Measurements from ENCODE around the gene CELF4.

The CELF4 gene

GRCh38 chr18:37571266-37571665, 5.7 kb upstream of the CELF4 start:
- Histone ChIP-seq H3K27me3 (replicated peaks; ENCODE audit: control insufficient read depth, insufficient read depth, low read length) (peaks cover 35% of the 10 kb centered on the region), H3K9me3 (ENCODE audit: control insufficient read depth, low read length) (no peaks in the 10 kb centered on the region), H3K9ac (ENCODE audit: low read length) (no peak overlapping the region), H3K4me3 (ENCODE audit: low read length) (no peak overlapping the region), H3K36me3 (ENCODE audit: control insufficient read depth, insufficient read depth, low read length, severe bottlenecking) (no peaks in the 10 kb centered on the region), H3K4me1 (ENCODE audit: control insufficient read depth, insufficient read depth, low read length) (peaks cover 3% of the 10 kb centered on the region)
- DNase-seq (ENCODE audit: low read depth), result no peak

GRCh38 chr18:37570336-37570930, 4.8 kb upstream of the CELF4 start:
- DNase-seq (ENCODE audit: low read depth), result no peak
- H3K4me1 ChIP-seq (ENCODE audit: control insufficient read depth, insufficient read depth, low read length), result peaks cover 4% of the 10 kb centered on the region
- H3K9me3 ChIP-seq (ENCODE audit: control insufficient read depth, low read length), result no peaks in the 10 kb centered on the region
- peaks cover 35% of the 10 kb centered on the region for H3K27me3 ChIP-seq (replicated peaks; ENCODE audit: control insufficient read depth, insufficient read depth, low read length)
- H3K4me3 ChIP-seq (ENCODE audit: low read length), result no peak overlapping the region
- H3K9ac ChIP-seq (ENCODE audit: low read length), result no peak overlapping the region
- no peaks in the 10 kb centered on the region for H3K36me3 ChIP-seq (ENCODE audit: control insufficient read depth, insufficient read depth, low read length, severe bottlenecking)

GRCh38 chr18:37568671-37569070, 3.1 kb upstream of the CELF4 start:
- Histone ChIP-seq H3K36me3 (ENCODE audit: control insufficient read depth, insufficient read depth, low read length, severe bottlenecking) (no peaks in the 10 kb centered on the region), H3K4me3 (ENCODE audit: low read length) (no peak overlapping the region), H3K9ac (ENCODE audit: low read length) (no peak overlapping the region), H3K9me3 (ENCODE audit: control insufficient read depth, low read length) (no peaks in the 10 kb centered on the region), H3K27me3 (replicated peaks; ENCODE audit: control insufficient read depth, insufficient read depth, low read length) (peaks cover 39% of the 10 kb centered on the region), H3K4me1 (ENCODE audit: control insufficient read depth, insufficient read depth, low read length) (peaks cover 10% of the 10 kb centered on the region)
- no peak for DNase-seq (ENCODE audit: low read depth)

- H3K36me3 ChIP-seq (ENCODE audit: control insufficient read depth, insufficient read depth, low read length, severe bottlenecking), result no peaks in the 10 kb centered on the region
- peak overlapping the region; percentile 49 for H3K9ac ChIP-seq (ENCODE audit: low read length)
- H3K4me3 ChIP-seq (ENCODE audit: low read length), result peak overlapping the region; percentile 79
- DNase-seq (ENCODE audit: low read depth), result no peak
- H3K27me3 ChIP-seq (replicated peaks; ENCODE audit: control insufficient read depth, insufficient read depth, low read length), result peaks cover 44% of the 10 kb centered on the region
- no peaks in the 10 kb centered on the region for H3K9me3 ChIP-seq (ENCODE audit: control insufficient read depth, low read length)
- H3K4me1 ChIP-seq (ENCODE audit: control insufficient read depth, insufficient read depth, low read length), result peaks cover 10% of the 10 kb centered on the region
These were observed 2.4 kb upstream of the CELF4 start for GRCh38 chr18:37567994-37568359.

GRCh38 chr18:37567061-37567993, 1.7 kb upstream of the CELF4 start:
- Histone ChIP-seq H3K4me3 (ENCODE audit: low read length) (peak overlapping the region; percentile 79), H3K9me3 (ENCODE audit: control insufficient read depth, low read length) (no peaks in the 10 kb centered on the region), H3K4me1 (ENCODE audit: control insufficient read depth, insufficient read depth, low read length) (peaks cover 10% of the 10 kb centered on the region), H3K9ac (ENCODE audit: low read length) (peak overlapping the region; percentile 49), H3K27me3 (replicated peaks; ENCODE audit: control insufficient read depth, insufficient read depth, low read length) (peaks cover 47% of the 10 kb centered on the region), H3K36me3 (ENCODE audit: control insufficient read depth, insufficient read depth, low read length, severe bottlenecking) (no peaks in the 10 kb centered on the region)
- peak; percentile 15 for DNase-seq (ENCODE audit: low read depth)

GRCh38 chr18:37566479-37567060, 972 bp upstream of the CELF4 start:
- Histone ChIP-seq H3K4me1 (ENCODE audit: control insufficient read depth, insufficient read depth, low read length) (peaks cover 10% of the 10 kb centered on the region), H3K9ac (ENCODE audit: low read length) (peak overlapping the region; percentile 49), H3K9me3 (ENCODE audit: control insufficient read depth, low read length) (no peaks in the 10 kb centered on the region), H3K36me3 (ENCODE audit: control insufficient read depth, insufficient read depth, low read length, severe bottlenecking) (no peaks in the 10 kb centered on the region), H3K27me3 (replicated peaks; ENCODE audit: control insufficient read depth, insufficient read depth, low read length) (peaks cover 48% of the 10 kb centered on the region), H3K4me3 (ENCODE audit: low read length) (peak overlapping the region; percentile 79)
- DNase-seq (ENCODE audit: low read depth), result peak; percentile 25

- H3K4me3 ChIP-seq (ENCODE audit: low read length), result peak overlapping the region; percentile 88
- peaks cover 51% of the 10 kb centered on the region for H3K27me3 ChIP-seq (replicated peaks; ENCODE audit: control insufficient read depth, insufficient read depth, low read length)
- peak; percentile 78 for DNase-seq (ENCODE audit: low read depth)
These were observed 430 bp upstream of the CELF4 start for GRCh38 chr18:37565977-37566478.

GRCh38 chr18:37564711-37565100, 892 bp downstream of the CELF4 start:
- Histone ChIP-seq H3K4me1 (ENCODE audit: control insufficient read depth, insufficient read depth, low read length) (peaks cover 10% of the 10 kb centered on the region), H3K9me3 (ENCODE audit: control insufficient read depth, low read length) (no peaks in the 10 kb centered on the region), H3K36me3 (ENCODE audit: control insufficient read depth, insufficient read depth, low read length, severe bottlenecking) (no peaks in the 10 kb centered on the region), H3K9ac (ENCODE audit: low read length) (no peak overlapping the region), H3K27me3 (replicated peaks; ENCODE audit: control insufficient read depth, insufficient read depth, low read length) (peaks cover 49% of the 10 kb centered on the region), H3K4me3 (ENCODE audit: low read length) (peak overlapping the region; percentile 88)
- peak; percentile 81 for DNase-seq (ENCODE audit: low read depth)

More at GRCh38 chr18:37565977-37566478, 430 bp upstream of the CELF4 start:
- Histone ChIP-seq H3K9me3 (ENCODE audit: control insufficient read depth, low read length) (no peaks in the 10 kb centered on the region), H3K9ac (ENCODE audit: low read length) (peak overlapping the region; percentile 64), H3K4me1 (ENCODE audit: control insufficient read depth, insufficient read depth, low read length) (peaks cover 10% of the 10 kb centered on the region), H3K36me3 (ENCODE audit: control insufficient read depth, insufficient read depth, low read length, severe bottlenecking) (no peaks in the 10 kb centered on the region)

GRCh38 chr18:37563931-37564392, 1.6 kb downstream of the CELF4 start:
- no peak overlapping the region for H3K9ac ChIP-seq (ENCODE audit: low read length)
- H3K4me3 ChIP-seq (ENCODE audit: low read length), result no peak overlapping the region
- no peaks in the 10 kb centered on the region for H3K9me3 ChIP-seq (ENCODE audit: control insufficient read depth, low read length)
- H3K36me3 ChIP-seq (ENCODE audit: control insufficient read depth, insufficient read depth, low read length, severe bottlenecking), result no peaks in the 10 kb centered on the region
- H3K27me3 ChIP-seq (replicated peaks; ENCODE audit: control insufficient read depth, insufficient read depth, low read length), result peaks cover 52% of the 10 kb centered on the region
- H3K4me1 ChIP-seq (ENCODE audit: control insufficient read depth, insufficient read depth, low read length), result peaks cover 10% of the 10 kb centered on the region
- DNase-seq (ENCODE audit: low read depth), result no peak

GRCh38 chr18:37561986-37562385, 3.6 kb downstream of the CELF4 start:
- H3K4me3 ChIP-seq (ENCODE audit: low read length), result no peak overlapping the region
- peaks cover 6% of the 10 kb centered on the region for H3K4me1 ChIP-seq (ENCODE audit: control insufficient read depth, insufficient read depth, low read length)
- no peak overlapping the region for H3K9ac ChIP-seq (ENCODE audit: low read length)
- no peaks in the 10 kb centered on the region for H3K36me3 ChIP-seq (ENCODE audit: control insufficient read depth, insufficient read depth, low read length, severe bottlenecking)
- peaks cover 47% of the 10 kb centered on the region for H3K27me3 ChIP-seq (replicated peaks; ENCODE audit: control insufficient read depth, insufficient read depth, low read length)
- DNase-seq (ENCODE audit: low read depth), result no peak
- no peaks in the 10 kb centered on the region for H3K9me3 ChIP-seq (ENCODE audit: control insufficient read depth, low read length)

GRCh38 chr18:37560003-37560402, 5.6 kb downstream of the CELF4 start:
- peaks cover 1% of the 10 kb centered on the region for H3K4me1 ChIP-seq (ENCODE audit: control insufficient read depth, insufficient read depth, low read length)
- H3K36me3 ChIP-seq (ENCODE audit: control insufficient read depth, insufficient read depth, low read length, severe bottlenecking), result no peaks in the 10 kb centered on the region
- H3K4me3 ChIP-seq (ENCODE audit: low read length), result no peak overlapping the region
- H3K9ac ChIP-seq (ENCODE audit: low read length), result no peak overlapping the region
- DNase-seq (ENCODE audit: low read depth), result no peak
- H3K9me3 ChIP-seq (ENCODE audit: control insufficient read depth, low read length), result no peaks in the 10 kb centered on the region
- H3K27me3 ChIP-seq (replicated peaks; ENCODE audit: control insufficient read depth, insufficient read depth, low read length), result peaks cover 67% of the 10 kb centered on the region
